H9 (cell line): ENCODE results near the gene ASTN1. TPM values are rescaled to one million over a fixed set of nuclear protein-coding genes. Genes with fewer than 3 reads are reported as not detected.

ENCODE experiments used
- DNase-seq: peaks from one replicate; pipeline ENCODE4 v3.0.0-alpha.2; 2017
- H2AFZ ChIP-seq: one replicate; pipeline ENCODE4 v1.6.1; 2013; ENCODE audit warnings: mild to moderate bottlenecking, low read length, control low read depth, moderate library complexity
- H2AK5ac ChIP-seq: 2 replicates; pipeline ENCODE4 v1.6.1; 2013; ENCODE audit warnings: low read length, control low read depth, mixed read lengths; ENCODE audit not compliant: insufficient read length
- H2BK120ac ChIP-seq: one replicate; pipeline ENCODE4 v1.6.1; 2013; ENCODE audit warnings: low read depth, mild to moderate bottlenecking, low read length, control low read depth, inconsistent platforms; ENCODE audit not compliant: poor library complexity, severe bottlenecking
- H2BK12ac ChIP-seq: 2 replicates; pipeline ENCODE4 v1.6.1; 2013; ENCODE audit warnings: low read length, control low read depth, mixed read lengths, low read depth; ENCODE audit not compliant: insufficient read length
- H2BK15ac ChIP-seq: 2 replicates; pipeline ENCODE4 v1.6.1; 2013; ENCODE audit warnings: low read depth, low read length, control low read depth
- H2BK20ac ChIP-seq: one replicate; pipeline ENCODE4 v1.6.1; 2013; ENCODE audit warnings: low read depth, mild to moderate bottlenecking, low read length, control low read depth, inconsistent platforms; ENCODE audit not compliant: poor library complexity, severe bottlenecking
- H2BK5ac ChIP-seq: 2 replicates; pipeline ENCODE4 v1.6.1; 2013; ENCODE audit warnings: low read length, control low read depth, mixed read lengths; ENCODE audit not compliant: insufficient read length
- H3K14ac ChIP-seq: 2 replicates; pipeline ENCODE4 v1.6.1; 2013; ENCODE audit warnings: low read length, control low read depth; ENCODE audit not compliant: insufficient read depth
- H3K18ac ChIP-seq: 2 replicates; pipeline ENCODE4 v1.6.1; 2013; ENCODE audit warnings: low read depth, mild to moderate bottlenecking, mixed read lengths, low read length, control low read depth; ENCODE audit not compliant: insufficient read length
- H3K23ac ChIP-seq: 2 replicates; pipeline ENCODE4 v1.6.1; 2013; ENCODE audit warnings: low read length, control low read depth, mixed read lengths, low read depth; ENCODE audit not compliant: insufficient read length
- H3K23me2 ChIP-seq: 2 replicates; pipeline ENCODE4 v1.6.1; 2013; ENCODE audit warnings: low read depth, mild to moderate bottlenecking, mixed read lengths, low read length, control low read depth; ENCODE audit not compliant: insufficient read length, poor library complexity, severe bottlenecking
- H3K27ac ChIP-seq: 2 replicates; pipeline ENCODE4 v1.5.1; 2013; ENCODE audit warnings: low read length, control low read depth, mixed read lengths, low read depth; ENCODE audit not compliant: insufficient read length
- H3K27me3 ChIP-seq: 2 replicates; pipeline ENCODE4 v1.6.1; 2013; ENCODE audit warnings: low read length, control low read depth, inconsistent platforms; ENCODE audit not compliant: insufficient read depth
- H3K4ac ChIP-seq: 2 replicates; pipeline ENCODE4 v1.6.1; 2013; ENCODE audit warnings: low read depth, mild to moderate bottlenecking, control low read depth, inconsistent platforms, low read length, moderate library complexity
- H3K4me1 ChIP-seq: 2 replicates; pipeline ENCODE4 v1.6.1; 2013; ENCODE audit warnings: low read length, control low read depth, inconsistent platforms; ENCODE audit not compliant: insufficient read depth
- H3K4me2 ChIP-seq: 2 replicates; pipeline ENCODE4 v1.6.1; 2013; ENCODE audit warnings: low read length, control low read depth, mixed read lengths; ENCODE audit not compliant: insufficient read length, insufficient read depth
- H3K56ac ChIP-seq: 2 replicates; pipeline ENCODE4 v1.6.1; 2013; ENCODE audit warnings: low read depth, mild to moderate bottlenecking, mixed read lengths, low read length, control low read depth; ENCODE audit not compliant: insufficient read length
- H3K79me1 ChIP-seq: 2 replicates; pipeline ENCODE4 v1.6.1; 2013; ENCODE audit warnings: low read depth, mild to moderate bottlenecking, moderate library complexity, low read length, control low read depth, inconsistent platforms; ENCODE audit not compliant: insufficient read depth, poor library complexity, severe bottlenecking
- H3K79me2 ChIP-seq: 2 replicates; pipeline ENCODE4 v1.6.1; 2013; ENCODE audit warnings: low read length, control low read depth, inconsistent platforms; ENCODE audit not compliant: insufficient read depth
- H3K9ac ChIP-seq: 2 replicates; pipeline ENCODE4 v1.6.1; 2013; ENCODE audit warnings: low read length, control low read depth, mixed read lengths; ENCODE audit not compliant: insufficient read length; ENCODE audit errors: extremely low read depth
- H3K9me3 ChIP-seq: one replicate; pipeline ENCODE4 v1.6.1; 2013; ENCODE audit warnings: low read depth, low read length, inconsistent platforms; ENCODE audit not compliant: control insufficient read depth
- H3T11ph ChIP-seq: one replicate; pipeline ENCODE4 v1.6.1; 2013; ENCODE audit warnings: mild to moderate bottlenecking, low read length, control low read depth, inconsistent platforms
- H4K20me1 ChIP-seq: one replicate; pipeline ENCODE4 v1.6.1; 2013; ENCODE audit not compliant: control insufficient read depth, insufficient read length, insufficient read depth
- H4K5ac ChIP-seq: 2 replicates; pipeline ENCODE4 v1.6.1; 2013; ENCODE audit warnings: low read depth, mild to moderate bottlenecking, mixed read lengths, low read length, control low read depth; ENCODE audit not compliant: insufficient read length
- H4K8ac ChIP-seq: replicated peaks from 2 replicates; pipeline ENCODE4 v1.6.1; 2013; ENCODE audit warnings: low read length, control low read depth, mixed read lengths, low read depth; ENCODE audit not compliant: insufficient read length
- H4K91ac ChIP-seq: 2 replicates; pipeline ENCODE4 v1.6.1; 2013; ENCODE audit warnings: low read depth, mild to moderate bottlenecking, moderate library complexity, mixed read lengths, low read length, control low read depth; ENCODE audit not compliant: insufficient read length
- H3K27ac Mint-ChIP-seq, 3 experiments: 2 replicates in 2 of 3; 3 replicates in 1 of 3; pipeline ENCODE4 v1.8.0; 2020 to 2021; ENCODE audit warnings: mixed read lengths in 3 of 3, mild to moderate bottlenecking in 1 of 3, moderate library complexity in 1 of 3
- H3K27me3 Mint-ChIP-seq: 2 replicates; pipeline ENCODE4 v1.8.0; 2021; ENCODE audit warnings: low read depth, mild to moderate bottlenecking, moderate library complexity, mixed read lengths
- H3K36me3 Mint-ChIP-seq, 3 experiments: 2 replicates in 2 of 3; 3 replicates in 1 of 3; pipeline ENCODE4 v1.8.0; 2020 to 2021; ENCODE audit warnings: low read depth in 3 of 3, mixed read lengths in 3 of 3; ENCODE audit not compliant: insufficient read depth in 1 of 3
- H3K4me1 Mint-ChIP-seq, 2 experiments: 2 replicates each; pipeline ENCODE4 v1.8.0; 2020; ENCODE audit warnings: mixed read lengths in 2 of 2
- H3K4me3 Mint-ChIP-seq, 2 experiments: 2 replicates in 1 of 2; 3 replicates in 1 of 2; pipeline ENCODE4 v1.8.0; 2020 to 2021; ENCODE audit warnings: mild to moderate bottlenecking in 2 of 2, mixed read lengths in 2 of 2, moderate library complexity in 1 of 2
- H3K9me3 Mint-ChIP-seq, 2 experiments: 2 replicates in 1 of 2; 3 replicates in 1 of 2; pipeline ENCODE4 v1.8.0; 2020; ENCODE audit warnings: mild to moderate bottlenecking in 2 of 2, mixed read lengths in 2 of 2, moderate library complexity in 1 of 2
- WGBS: extraction: QIAGEN DNeasy Blood & Tissue Kit; methylation state at CpG from one replicate; pipeline ENCODE4 v1.1.7; 2013; ENCODE audit warnings: missing lambda C conversion rate, low lambda C conversion rate, mixed read lengths; ENCODE audit not compliant: insufficient read length; ENCODE audit errors: extremely low coverage; 5-methylcytosine and 5-hydroxymethylcytosine counted together
- total RNA-seq: library from RNA; stranded (reverse); gene quantifications from 2 replicates; pipeline ENCODE4 v1.2.1, GENCODE V29; 2021
- TF ChIP-seq, protein P1 (sequence below): fragments of 200-600 bp; sonication (generic); conservative IDR thresholded peaks from 3 replicates; pipeline ENCODE4 v1.8.0; 2021; ENCODE audit warnings: antibody characterized with exemption, mild to moderate bottlenecking

Gene ASTN1
- total RNA-seq, 1 experiment from 2014 or later: 0.98 TPM

DNA sequence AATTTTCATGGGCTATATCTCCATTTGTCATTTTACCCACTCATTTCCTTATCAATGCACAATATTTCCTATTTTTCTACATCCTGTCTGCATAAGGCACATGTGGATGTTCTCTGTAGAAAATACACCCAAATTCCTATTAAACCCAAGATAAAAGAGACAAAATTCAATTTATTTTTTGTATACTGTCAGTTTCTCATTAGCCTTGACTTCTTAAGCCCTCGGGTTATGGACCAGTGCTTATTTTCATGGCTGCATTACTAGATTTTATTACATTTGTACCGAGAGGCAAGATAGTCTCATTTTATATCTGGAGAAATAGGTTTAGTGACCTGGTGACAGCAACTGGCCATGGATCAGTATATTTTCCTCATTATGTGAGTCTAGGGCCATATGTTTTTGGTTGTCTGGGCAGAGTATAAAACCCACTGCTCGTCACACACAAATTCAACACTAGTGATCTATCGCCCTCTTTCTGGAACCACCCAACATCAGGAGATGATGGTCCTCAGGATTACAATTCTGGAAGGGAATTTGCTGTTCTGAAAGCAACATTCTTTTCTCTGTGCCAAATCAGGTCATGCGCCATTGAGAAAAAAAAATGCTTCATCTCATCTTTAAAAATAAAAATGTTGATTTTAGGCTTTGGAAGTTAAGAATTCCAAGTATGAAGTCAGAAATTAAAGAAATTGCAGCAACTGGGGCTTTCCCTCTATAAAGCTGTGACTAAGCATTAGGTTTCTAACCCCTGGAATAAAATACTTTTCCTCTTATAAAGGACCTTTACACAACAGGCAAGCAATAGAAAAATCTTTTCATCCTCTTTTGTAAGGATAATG is 81.4 kb downstream of the ASTN1 start:
- no peak for DNase-seq
- Histone ChIP-seq H2BK12ac (no peak overlapping the region), H3K56ac (no peak overlapping the region), H3K18ac (no peak overlapping the region), H3K14ac (no peak overlapping the region), H3T11ph (no peak overlapping the region), H3K4ac (no peak overlapping the region), H3K23ac (no peak overlapping the region), H2AFZ (no peak overlapping the region), H2BK5ac (no peak overlapping the region), H4K91ac (no peak overlapping the region), H3K27me3 (no peaks in the 10 kb centered on the region), H2BK15ac (no peak overlapping the region), H4K8ac (no peak overlapping the region), H3K79me2 (no peaks in the 10 kb centered on the region), H3K9me3 (no peaks in the 10 kb centered on the region), H3K9ac (no peak overlapping the region), H2AK5ac (no peak overlapping the region), H3K79me1 (no peaks in the 10 kb centered on the region), H2BK120ac (no peak overlapping the region), H3K23me2 (no peaks in the 10 kb centered on the region), H3K27ac (no peak overlapping the region), H4K5ac (no peak overlapping the region), H4K20me1 (no peaks in the 10 kb centered on the region), H3K4me2 (no peak overlapping the region), H2BK20ac (no peak overlapping the region), H3K4me1 (no peaks in the 10 kb centered on the region)
- no peaks in the 10 kb centered on the region for H3K9me3 Mint-ChIP-seq
- no peak overlapping the region for H3K4me3 Mint-ChIP-seq
- H3K27me3 Mint-ChIP-seq: peaks cover 4% of the 10 kb centered on the region; the same call in 1 of the 2 replicates
- no CpG with 5 or more reads among the region's 5 CpGs for WGBS
- no peaks in the 10 kb centered on the region for H3K36me3 Mint-ChIP-seq
- H3K27ac Mint-ChIP-seq: no peak overlapping the region
- H3K4me1 Mint-ChIP-seq: no peaks in the 10 kb centered on the region
- TF ChIP-seq, protein P1, sequence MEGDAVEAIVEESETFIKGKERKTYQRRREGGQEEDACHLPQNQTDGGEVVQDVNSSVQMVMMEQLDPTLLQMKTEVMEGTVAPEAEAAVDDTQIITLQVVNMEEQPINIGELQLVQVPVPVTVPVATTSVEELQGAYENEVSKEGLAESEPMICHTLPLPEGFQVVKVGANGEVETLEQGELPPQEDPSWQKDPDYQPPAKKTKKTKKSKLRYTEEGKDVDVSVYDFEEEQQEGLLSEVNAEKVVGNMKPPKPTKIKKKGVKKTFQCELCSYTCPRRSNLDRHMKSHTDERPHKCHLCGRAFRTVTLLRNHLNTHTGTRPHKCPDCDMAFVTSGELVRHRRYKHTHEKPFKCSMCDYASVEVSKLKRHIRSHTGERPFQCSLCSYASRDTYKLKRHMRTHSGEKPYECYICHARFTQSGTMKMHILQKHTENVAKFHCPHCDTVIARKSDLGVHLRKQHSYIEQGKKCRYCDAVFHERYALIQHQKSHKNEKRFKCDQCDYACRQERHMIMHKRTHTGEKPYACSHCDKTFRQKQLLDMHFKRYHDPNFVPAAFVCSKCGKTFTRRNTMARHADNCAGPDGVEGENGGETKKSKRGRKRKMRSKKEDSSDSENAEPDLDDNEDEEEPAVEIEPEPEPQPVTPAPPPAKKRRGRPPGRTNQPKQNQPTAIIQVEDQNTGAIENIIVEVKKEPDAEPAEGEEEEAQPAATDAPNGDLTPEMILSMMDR: no peak
